T-helper 22 cell (primary cell): ENCODE measurements around the gene SBNO1.
"Not testable (repeated sequence)": the region's sequence is repeated elsewhere in the genome, so short reads cannot be mapped to it uniquely, and the experiment has no call there.

Experiments used
- DNase-seq: peaks from one replicate; pipeline ENCODE4 v3.0.0-alpha.2; 2020; ENCODE audit warnings: low read depth

Gene SBNO1

DNA sequence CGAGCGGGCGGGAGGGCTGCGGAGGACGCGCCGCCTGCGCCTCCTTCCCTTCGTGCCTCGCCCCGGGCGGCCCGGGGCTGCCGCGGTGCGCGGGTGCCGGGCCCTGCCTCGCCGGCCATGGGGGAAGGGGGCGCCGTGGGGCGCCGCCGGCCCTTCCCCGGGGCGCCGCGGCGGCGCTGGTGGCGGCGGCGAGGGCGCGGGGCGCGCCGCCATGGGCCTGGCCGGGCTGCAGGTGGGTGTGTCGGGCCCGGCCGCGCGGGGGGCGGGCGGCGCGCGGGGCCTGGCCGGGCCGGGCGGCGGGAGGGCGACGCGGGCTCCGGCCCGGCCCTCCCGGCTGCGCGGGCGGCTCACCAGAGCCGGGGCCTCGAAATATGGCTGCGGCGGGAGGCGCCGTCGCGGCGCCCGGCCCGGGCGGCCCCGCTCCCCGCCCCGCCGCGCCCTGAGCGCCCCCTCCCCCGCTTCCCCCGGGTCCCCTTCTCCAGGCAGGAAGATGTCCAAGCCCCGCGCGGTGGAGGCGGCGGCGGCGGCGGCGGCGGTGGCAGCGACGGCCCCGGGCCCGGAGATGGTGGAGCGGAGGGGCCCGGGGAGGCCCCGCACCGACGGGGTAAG lies 24.4 kb upstream of the SBNO1 start:
- peak; percentile 4 for DNase-seq

- peak; percentile 71 for DNase-seq
Observed at GRCh38 chr12:123388177-123388950, 23.7 kb upstream of the SBNO1 start.

- no peak for DNase-seq
Observed at GRCh38 chr12:123387508-123388176, 23.0 kb upstream of the SBNO1 start.

GRCh38 chr12:123385536-123385935 lies 20.9 kb upstream of the SBNO1 start:
- DNase-seq, result not testable (repeated sequence)

DNA sequence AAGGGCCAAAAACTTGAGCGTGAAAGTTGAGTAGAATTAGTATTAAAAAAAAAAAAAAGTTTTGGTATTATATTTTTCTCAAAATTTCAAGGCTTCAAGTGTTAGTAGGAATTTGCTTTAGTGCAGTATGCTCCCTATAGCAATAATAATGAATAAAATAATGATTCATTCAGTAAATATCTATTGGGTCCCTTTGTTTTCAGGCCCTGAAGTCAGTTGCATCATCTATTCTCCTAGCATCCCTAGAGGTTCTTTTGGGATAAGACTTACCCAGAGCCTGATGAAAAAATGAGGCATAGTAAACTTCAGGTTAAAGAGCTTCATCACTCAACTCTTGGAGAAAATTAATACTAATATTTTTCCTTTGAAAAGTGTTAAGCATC lies 20.3 kb upstream of the SBNO1 start:
- no peak for DNase-seq

GRCh38 chr12:123384318-123384993 lies 19.8 kb upstream of the SBNO1 start:
- no peak for DNase-seq

- DNase-seq, result no peak
Observed at GRCh38 chr12:123382684-123383083, 18.0 kb upstream of the SBNO1 start.

DNA sequence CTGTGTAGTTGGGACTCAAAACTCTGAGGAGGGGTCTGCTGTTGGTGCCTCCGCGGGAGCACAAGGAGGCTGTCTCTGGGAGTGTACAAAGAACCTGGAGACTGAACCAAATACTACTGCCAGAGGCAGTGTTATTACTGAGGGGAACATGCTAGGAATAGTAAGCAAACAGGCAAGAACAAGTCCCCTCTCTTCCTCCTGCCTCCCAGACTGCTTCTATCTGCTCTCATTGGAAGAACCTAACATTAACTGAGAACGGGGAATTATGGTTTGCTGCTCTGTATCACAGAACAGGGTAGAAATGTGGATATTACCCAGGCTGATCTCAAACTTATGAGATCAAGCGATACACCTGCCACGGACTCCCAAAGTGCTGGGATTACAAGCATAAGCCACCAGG lies 14.7 kb upstream of the SBNO1 start:
- DNase-seq, result no peak

DNA sequence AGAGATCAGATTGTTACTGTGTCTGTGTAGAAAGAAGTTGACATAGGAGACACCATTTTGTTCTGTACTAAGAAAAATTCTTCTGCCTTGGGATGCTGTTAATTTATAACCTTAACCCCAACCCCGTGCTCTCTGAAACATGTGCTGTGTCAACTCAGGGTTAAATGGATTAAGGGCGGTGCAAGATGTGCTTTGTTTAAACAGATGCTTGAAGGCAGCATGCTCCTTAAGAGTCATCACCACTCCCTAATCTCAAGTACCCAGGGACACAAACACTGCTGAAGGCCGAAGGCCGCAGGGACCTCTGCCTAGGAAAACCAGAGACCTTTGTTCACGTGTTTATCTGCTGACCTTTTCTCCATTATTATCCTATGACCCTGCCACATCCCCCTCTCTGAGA lies 7.8 kb upstream of the SBNO1 start:
- DNase-seq, result not testable (repeated sequence)

- DNase-seq, result not testable (repeated sequence)
Observed at GRCh38 chr12:123371667-123372368, 7.2 kb upstream of the SBNO1 start.

DNA sequence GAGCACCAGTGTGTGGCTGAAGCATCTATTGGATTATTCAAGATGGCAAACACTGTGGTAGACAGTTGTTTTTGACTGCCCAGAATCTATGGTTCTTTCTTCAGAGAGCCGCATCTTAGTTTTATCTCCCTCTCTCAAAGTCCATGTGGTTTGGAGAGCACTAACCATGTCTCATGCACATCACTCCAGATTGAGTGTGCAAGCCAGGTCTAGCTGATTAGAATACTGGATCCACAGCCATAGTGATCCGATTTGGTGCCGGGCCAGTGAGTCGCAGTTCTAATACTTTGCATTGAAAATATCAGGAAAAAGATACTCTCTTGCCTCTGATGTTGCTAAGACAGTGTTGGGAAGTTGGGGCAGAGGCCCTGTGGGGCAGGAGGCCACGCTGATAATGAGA lies 4.6 kb upstream of the SBNO1 start:
- no peak for DNase-seq

DNA sequence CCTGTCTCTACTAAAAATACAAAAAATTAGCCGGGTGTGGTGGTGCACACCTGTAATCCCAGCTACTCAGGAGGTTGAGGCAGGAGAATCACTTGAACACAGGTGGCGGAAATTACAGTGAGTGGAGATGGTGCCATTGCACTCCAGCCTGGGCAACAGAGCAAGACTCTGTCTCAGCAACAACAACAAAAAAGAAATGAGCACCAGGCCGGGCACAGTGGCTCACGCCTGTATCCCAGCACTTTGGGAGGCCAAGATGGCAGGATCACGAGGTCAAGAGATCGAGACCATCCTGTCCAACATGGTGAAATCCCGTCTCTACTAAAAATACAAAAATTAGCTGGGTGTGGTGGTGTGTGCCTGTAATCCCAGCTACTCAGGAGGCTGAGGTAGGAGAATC lies 3.8 kb upstream of the SBNO1 start:
- DNase-seq, result not testable (repeated sequence)

DNA sequence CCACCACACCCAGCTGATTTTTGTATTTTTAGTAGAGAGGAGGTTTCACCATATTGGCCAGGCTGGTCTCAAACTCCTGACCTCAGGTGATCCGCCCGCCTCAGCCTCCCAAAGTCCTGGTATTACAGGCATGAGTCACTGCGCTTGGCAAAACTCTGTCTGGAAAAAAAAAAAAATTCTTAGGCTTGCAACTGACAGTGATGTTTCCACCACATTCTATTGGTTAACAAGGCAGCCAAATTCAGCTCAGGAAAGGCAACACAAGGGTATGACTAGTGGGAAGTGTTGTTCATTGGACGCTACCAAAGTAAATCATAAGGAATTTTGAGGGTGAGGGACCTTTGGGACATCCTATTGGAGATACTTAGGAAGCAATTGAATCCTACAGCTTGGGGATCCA lies 2.9 kb upstream of the SBNO1 start:
- no peak for DNase-seq

DNA sequence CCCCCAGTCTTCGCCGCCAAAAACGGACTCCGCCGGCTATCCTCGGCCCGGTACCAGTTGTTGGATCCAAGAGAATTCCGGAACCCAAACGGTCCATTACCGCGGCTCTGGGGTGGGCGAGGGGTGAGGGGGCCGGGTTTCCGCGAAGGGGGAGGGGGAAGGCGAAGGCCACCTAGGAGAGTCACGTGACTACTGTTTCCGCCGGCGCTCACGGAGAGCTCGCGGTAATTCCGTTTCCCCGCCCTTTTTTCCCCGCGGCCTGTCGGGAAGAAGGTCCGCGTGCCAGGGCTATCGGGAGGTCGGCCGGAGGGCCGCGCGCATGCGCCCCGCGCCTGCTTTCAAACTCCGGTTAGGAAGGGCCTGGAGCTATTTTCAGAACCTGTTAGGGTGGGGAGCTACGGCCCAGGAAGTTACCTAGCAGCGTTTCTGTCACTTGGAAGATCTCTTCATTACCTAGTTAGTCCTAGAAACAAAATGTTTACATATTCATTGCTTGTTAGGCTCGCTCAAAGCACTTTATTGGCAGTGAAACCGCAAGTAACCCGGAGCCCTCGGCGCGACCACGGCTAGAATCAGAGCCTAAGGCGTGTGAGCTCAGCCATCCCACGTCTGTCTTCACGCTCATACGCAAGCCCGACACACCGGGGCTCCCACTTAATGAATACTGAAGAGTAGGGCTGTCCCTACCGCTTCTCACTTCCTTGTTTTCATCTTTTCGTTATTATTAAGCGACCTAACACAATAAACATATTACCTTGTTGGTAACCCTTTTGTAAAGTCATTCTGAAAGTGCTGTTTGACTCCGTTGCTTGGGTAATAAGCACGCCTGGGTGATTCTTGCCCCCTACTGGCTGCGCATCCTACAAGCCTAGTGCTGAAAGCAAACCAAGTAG lies 624 bp upstream of the SBNO1 start:
- peak; percentile 97 for DNase-seq

GRCh38 chr12:123363740-123364531 lies 711 bp downstream of the SBNO1 start:
- peak; percentile 16 for DNase-seq

DNA sequence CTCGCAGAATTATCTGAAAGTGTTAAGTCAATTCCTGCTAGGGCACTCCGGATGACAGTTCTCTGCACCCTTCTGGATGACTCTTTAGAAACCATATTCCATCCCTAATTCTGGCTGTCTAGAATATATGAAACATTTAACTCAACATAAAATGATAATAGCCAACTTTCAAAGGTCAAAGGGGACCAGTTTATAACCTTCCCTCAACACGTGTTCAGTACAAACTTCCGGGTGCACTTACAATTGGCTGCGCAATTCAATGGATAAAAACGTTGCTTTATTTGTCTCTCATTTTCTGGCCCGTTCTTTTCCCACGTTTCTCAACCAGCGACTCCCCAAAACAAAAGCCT lies 1.3 kb downstream of the SBNO1 start:
- no peak for DNase-seq

DNA sequence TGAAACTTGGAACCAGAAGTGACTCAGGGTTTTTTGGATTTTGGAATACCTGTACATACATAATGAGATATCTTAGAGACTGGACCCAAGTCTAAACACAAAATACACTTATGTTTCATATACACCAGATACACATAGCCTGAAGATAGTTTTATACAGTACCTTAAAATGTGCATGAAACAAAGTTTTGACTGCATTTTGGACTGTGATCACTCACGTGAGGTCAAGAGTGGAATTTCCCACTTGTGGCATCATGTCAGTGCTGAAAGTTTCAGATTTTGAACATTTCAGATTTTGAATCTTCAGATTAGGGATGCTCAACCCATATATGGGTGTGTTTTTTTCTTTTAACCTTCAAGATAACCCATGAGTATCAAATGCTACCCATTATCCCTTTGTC lies 6.6 kb downstream of the SBNO1 start:
- DNase-seq, result no peak

- no peak for DNase-seq
Observed at GRCh38 chr12:123356159-123356670, 8.4 kb downstream of the SBNO1 start.

- no peak for DNase-seq
Observed at GRCh38 chr12:123354600-123354999, 10.0 kb downstream of the SBNO1 start.

DNA sequence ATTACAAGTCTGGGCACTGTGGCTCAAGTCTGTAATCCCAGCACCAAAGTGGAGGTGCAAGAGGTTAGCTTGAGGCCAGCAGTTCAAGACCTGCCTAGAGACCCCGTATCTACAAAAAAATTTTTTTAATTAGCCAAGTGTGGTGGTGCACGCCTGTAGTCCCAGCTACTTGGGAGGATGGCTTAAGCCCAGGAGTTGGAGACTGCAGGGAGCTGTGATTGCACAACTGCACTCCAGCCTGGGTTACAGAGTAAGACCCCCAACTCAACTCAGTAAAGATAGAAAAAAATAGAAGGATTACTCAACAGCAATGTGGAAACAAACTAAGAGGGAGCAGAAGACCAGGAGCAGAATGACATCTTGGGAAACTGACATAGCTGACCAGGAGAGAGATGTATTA lies 13.3 kb downstream of the SBNO1 start:
- DNase-seq, result no peak
